ENCODE measurements around the gene OTOF.

DNA sequence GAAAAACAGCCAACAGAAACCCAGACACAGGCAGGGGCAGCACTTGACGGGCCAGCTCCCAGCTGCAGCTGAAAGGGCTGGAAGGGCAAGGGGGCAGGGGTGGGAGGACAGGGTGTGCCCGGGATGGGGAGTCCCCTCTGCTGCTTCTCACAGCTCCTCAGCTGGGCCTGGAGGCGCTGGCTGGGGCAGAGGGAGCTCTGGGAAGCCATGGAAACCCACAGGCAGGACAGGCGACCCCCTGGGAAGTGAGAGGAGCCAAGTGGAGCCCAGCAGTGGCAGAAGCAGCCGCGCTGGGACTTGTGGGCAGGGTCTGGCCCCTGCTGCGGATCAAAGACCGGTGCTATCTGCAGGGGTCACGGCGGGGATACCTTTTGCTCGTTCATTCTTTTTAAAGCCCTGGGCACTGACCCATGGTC is 20.7 kb downstream of the OTOF start:
- TF ChIP-seq, protein P1, sequence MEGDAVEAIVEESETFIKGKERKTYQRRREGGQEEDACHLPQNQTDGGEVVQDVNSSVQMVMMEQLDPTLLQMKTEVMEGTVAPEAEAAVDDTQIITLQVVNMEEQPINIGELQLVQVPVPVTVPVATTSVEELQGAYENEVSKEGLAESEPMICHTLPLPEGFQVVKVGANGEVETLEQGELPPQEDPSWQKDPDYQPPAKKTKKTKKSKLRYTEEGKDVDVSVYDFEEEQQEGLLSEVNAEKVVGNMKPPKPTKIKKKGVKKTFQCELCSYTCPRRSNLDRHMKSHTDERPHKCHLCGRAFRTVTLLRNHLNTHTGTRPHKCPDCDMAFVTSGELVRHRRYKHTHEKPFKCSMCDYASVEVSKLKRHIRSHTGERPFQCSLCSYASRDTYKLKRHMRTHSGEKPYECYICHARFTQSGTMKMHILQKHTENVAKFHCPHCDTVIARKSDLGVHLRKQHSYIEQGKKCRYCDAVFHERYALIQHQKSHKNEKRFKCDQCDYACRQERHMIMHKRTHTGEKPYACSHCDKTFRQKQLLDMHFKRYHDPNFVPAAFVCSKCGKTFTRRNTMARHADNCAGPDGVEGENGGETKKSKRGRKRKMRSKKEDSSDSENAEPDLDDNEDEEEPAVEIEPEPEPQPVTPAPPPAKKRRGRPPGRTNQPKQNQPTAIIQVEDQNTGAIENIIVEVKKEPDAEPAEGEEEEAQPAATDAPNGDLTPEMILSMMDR (IDR thresholded peaks at IDR 0.05) = no peak
- TF ChIP-seq POLR2A (IDR thresholded peaks at IDR 0.05) = no peak
